ENCODE measurements around the gene PRTFDC1.

DNA sequence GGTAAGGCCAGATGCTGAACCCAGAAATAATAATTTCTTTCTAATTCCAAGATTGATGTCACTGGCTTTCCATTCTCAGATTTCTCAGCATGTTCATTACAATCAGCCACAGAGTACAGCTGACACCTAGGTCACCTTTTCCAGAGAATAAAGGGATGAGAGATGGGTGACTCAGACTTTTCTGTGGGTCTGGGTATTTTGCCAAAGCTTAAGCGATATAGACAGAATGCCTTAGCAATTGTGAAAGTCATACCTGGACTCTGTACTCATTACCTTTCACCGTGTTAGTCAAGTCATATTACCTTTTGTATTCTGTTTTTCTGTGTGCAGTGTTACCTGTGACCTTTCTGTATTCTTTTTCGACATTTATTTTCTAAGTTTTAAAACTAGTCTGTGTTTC is 10.6 kb upstream of the PRTFDC1 start:
- TF ChIP-seq, protein P1, sequence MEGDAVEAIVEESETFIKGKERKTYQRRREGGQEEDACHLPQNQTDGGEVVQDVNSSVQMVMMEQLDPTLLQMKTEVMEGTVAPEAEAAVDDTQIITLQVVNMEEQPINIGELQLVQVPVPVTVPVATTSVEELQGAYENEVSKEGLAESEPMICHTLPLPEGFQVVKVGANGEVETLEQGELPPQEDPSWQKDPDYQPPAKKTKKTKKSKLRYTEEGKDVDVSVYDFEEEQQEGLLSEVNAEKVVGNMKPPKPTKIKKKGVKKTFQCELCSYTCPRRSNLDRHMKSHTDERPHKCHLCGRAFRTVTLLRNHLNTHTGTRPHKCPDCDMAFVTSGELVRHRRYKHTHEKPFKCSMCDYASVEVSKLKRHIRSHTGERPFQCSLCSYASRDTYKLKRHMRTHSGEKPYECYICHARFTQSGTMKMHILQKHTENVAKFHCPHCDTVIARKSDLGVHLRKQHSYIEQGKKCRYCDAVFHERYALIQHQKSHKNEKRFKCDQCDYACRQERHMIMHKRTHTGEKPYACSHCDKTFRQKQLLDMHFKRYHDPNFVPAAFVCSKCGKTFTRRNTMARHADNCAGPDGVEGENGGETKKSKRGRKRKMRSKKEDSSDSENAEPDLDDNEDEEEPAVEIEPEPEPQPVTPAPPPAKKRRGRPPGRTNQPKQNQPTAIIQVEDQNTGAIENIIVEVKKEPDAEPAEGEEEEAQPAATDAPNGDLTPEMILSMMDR (IDR thresholded peaks at IDR 0.05 in 8 of 11, conservative IDR thresholded peaks at IDR 0.05 in 3 of 11), result no peak
- no peak for TF ChIP-seq POLR2A (IDR thresholded peaks at IDR 0.05)
